A673 (cell line): Measurements from ENCODE around the gene B4GALNT4. TPM values are rescaled to one million over a fixed set of nuclear protein-coding genes. Genes with fewer than 3 reads are reported as not detected.

ENCODE experiments used
- BruUV-seq: library from RNA; stranded (reverse); fragments of 400-500 nt; replicated peaks from 2 replicates; lab custom pipeline; 2021; lab: Mats Ljungman, UMichigan
- CTCF ChIA-PET: fragments of 300-600 bp; sonication (Branson Sonifier 250); formaldehyde crosslinking; loops from one replicate; lab custom pipeline; 2022; ENCODE audit warnings: antibody characterized with exemption; lab: Charles Lee
- POLR2A ChIA-PET: fragments of 300-600 bp; sonication (Branson Sonifier 250); formaldehyde crosslinking; loops from one replicate; lab custom pipeline; 2022; ENCODE audit warnings: antibody characterized with exemption; ENCODE audit not compliant: low non-redundant PET; lab: Charles Lee
- DNase-seq: peaks from one replicate; pipeline ENCODE4 v3.0.0-alpha.2; 2015; ENCODE audit warnings: low spot score
- H3K27ac ChIP-seq: fragments of 200-600 bp; sonication (generic); 2 replicates; pipeline ENCODE4 v1.5.1; 2016; ENCODE audit warnings: mixed run types, low read depth, mild to moderate bottlenecking, mixed read lengths, antibody characterized with exemption, low read length; ENCODE audit not compliant: poor library complexity, severe bottlenecking
- H3K27me3 ChIP-seq: fragments of 200-600 bp; sonication (generic); replicated peaks from 2 replicates; pipeline ENCODE4 v1.6.1; 2017; ENCODE audit warnings: mixed run types, low read depth, mild to moderate bottlenecking, mixed read lengths, antibody characterized with exemption, low read length; ENCODE audit not compliant: insufficient read depth, poor library complexity
- H3K36me3 ChIP-seq: fragments of 200-600 bp; sonication (generic); 2 replicates; pipeline ENCODE4 v1.6.1; 2016; ENCODE audit warnings: mixed run types, mild to moderate bottlenecking, mixed read lengths, antibody characterized with exemption, low read length; ENCODE audit not compliant: insufficient read depth, poor library complexity, severe bottlenecking
- H3K4me1 ChIP-seq: fragments of 200-600 bp; sonication (generic); 2 replicates; pipeline ENCODE4 v1.6.1; 2017; ENCODE audit warnings: mixed run types, mild to moderate bottlenecking, mixed read lengths, antibody characterized with exemption, low read length; ENCODE audit not compliant: insufficient read depth, poor library complexity, severe bottlenecking
- H3K4me3 ChIP-seq: fragments of 200-600 bp; sonication (generic); 2 replicates; pipeline ENCODE4 v1.5.1; 2016; ENCODE audit warnings: low read depth, mixed run types, mild to moderate bottlenecking, mixed read lengths, low read length; ENCODE audit not compliant: poor library complexity, severe bottlenecking
- H3K9me3 ChIP-seq: fragments of 200-600 bp; sonication (generic); 2 replicates; pipeline ENCODE4 v1.6.1; 2016; ENCODE audit warnings: mixed run types, low read depth, mild to moderate bottlenecking, mixed read lengths, antibody characterized with exemption, low read length; ENCODE audit not compliant: poor library complexity, severe bottlenecking
- CTCF ChIP-seq: fragments of 300-800, 200-600 bp; sonication (generic); conservative IDR thresholded peaks from 2 replicates; pipeline ENCODE4 v1.5.1; 2017; ENCODE audit warnings: low read depth, mild to moderate bottlenecking, antibody characterized with exemption, low read length, moderate library complexity, mixed read lengths
- EZH2 ChIP-seq: fragments of 200-600 bp; sonication (generic); IDR thresholded peaks from 2 replicates; pipeline ENCODE4 v1.6.1; 2017; ENCODE audit warnings: borderline replicate concordance, low read depth, mild to moderate bottlenecking, mixed read lengths, antibody characterized with exemption, low read length; ENCODE audit not compliant: poor library complexity, severe bottlenecking
- intact Hi-C: fragments of 100-400 bp; cut with micrococcal nuclease; formaldehyde crosslinking; loops from one replicate; pipeline ENCODE4 v1.10.0; 2022; ENCODE audit not compliant: unreplicated experiment
- total RNA-seq: library from RNA; stranded (reverse); gene quantifications from 2 replicates; pipeline ENCODE4 v1.2.3, GENCODE V29; 2021

B4GALNT4 gene
- total RNA-seq, 1 experiment from 2014 or later, result 19.0 TPM

DNA sequence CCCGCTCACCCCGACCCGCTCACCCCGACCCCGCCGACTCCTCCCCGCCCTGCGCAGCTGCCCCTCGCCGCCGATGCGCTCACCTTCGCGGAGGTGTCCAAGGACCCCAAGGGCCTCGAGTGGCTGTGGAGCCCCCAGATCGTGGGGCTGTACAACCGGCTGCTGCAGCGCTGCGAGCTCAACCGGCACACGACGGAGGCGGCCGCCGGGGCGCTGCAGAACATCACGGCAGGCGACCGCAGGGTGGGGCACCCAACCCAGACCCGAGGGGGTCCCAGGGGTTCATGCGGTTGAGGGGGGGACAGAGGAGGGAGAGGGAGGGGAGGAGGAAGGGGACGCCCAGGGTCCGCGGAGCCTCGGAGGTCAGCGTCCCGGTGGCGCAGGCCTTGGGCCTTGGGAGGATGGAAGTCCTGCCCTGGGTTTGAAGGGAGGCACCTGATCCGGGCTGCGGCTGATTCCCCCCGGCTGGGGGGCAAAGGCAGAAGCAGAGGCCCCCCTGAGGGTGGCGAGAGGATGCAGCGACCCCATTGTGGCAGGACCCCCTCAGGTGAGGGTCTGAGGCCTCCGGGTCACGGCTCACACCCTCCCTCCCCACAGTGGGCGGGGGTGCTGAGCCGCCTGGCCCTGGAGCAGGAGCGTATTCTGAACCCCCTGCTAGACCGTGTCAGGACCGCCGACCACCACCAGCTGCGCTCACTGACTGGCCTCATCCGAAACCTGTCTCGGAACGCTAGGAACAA is 33.9 kb downstream of the B4GALNT4 start:
- H3K4me1 ChIP-seq, result peaks cover 7% of the 10 kb centered on the region
- DNase-seq, result no peak
- ChIA-PET CTCF (no interaction called here), POLR2A (no interaction called here)
- intact Hi-C loops, result no loop called here
- no peak overlapping the region for H3K4me3 ChIP-seq
- H3K27ac ChIP-seq, result no peak overlapping the region
- no peaks in the 10 kb centered on the region for H3K9me3 ChIP-seq
- H3K36me3 ChIP-seq, result no peaks in the 10 kb centered on the region
- TF ChIP-seq CTCF, result no peak
- no TSS peak for BruUV-seq
- H3K27me3 ChIP-seq, result no peaks in the 10 kb centered on the region

- Histone ChIP-seq H3K27me3 (no peaks in the 10 kb centered on the region), H3K9me3 (no peaks in the 10 kb centered on the region), H3K4me1 (peaks cover 7% of the 10 kb centered on the region), H3K27ac (no peak overlapping the region), H3K4me3 (no peak overlapping the region), H3K36me3 (no peaks in the 10 kb centered on the region)
- no TSS peak for BruUV-seq
- intact Hi-C loops, result no loop called here
- POLR2A ChIA-PET, result no interaction called here
- CTCF ChIA-PET, result no interaction called here
- TF ChIP-seq CTCF (no peak), EZH2 (no peak)
- DNase-seq, result no peak
Measured at GRCh38 chr11:403761-404431, 34.6 kb downstream of the B4GALNT4 start.

- H3K27ac ChIP-seq, result no peak overlapping the region
- intact Hi-C loops, result no loop called here
- H3K4me3 ChIP-seq, result no peak overlapping the region
- ChIA-PET POLR2A (no interaction called here), CTCF (no interaction called here)
- H3K4me1 ChIP-seq, result peaks cover 7% of the 10 kb centered on the region
- no peaks in the 10 kb centered on the region for H3K36me3 ChIP-seq
- no peaks in the 10 kb centered on the region for H3K9me3 ChIP-seq
- DNase-seq, result no peak
- TF ChIP-seq CTCF (no peak), EZH2 (no peak)
- no peaks in the 10 kb centered on the region for H3K27me3 ChIP-seq
- BruUV-seq, result no TSS peak
Measured at GRCh38 chr11:404551-405264, 35.4 kb downstream of the B4GALNT4 start.
